OCI-LY1 (cell line): Measurements from ENCODE around the gene SPECC1L.

Experiments used
- H2AFZ ChIP-seq: fragments of 200-600 bp; sonication (generic), shearing (Covaris generic); 2 replicates; pipeline ENCODE4 v1.6.0; 2014; ENCODE audit warnings: antibody characterized with exemption, mild to moderate bottlenecking, low read length
- H3F3A ChIP-seq: fragments of 200-600 bp; sonication (generic), shearing (Covaris generic); 2 replicates; pipeline ENCODE4 v1.6.0; 2014; ENCODE audit warnings: mild to moderate bottlenecking, antibody characterized with exemption, low read length, moderate library complexity; ENCODE audit not compliant: insufficient read depth
- H3K27ac ChIP-seq: fragments of 200-600 bp; sonication (generic); 2 replicates; pipeline ENCODE4 v1.5.1; 2014; ENCODE audit warnings: low read length, mixed run types, mild to moderate bottlenecking, low read depth; ENCODE audit not compliant: poor library complexity, severe bottlenecking
- H3K27me3 ChIP-seq: fragments of 200-600 bp; sonication (generic); 2 replicates; pipeline ENCODE4 v1.6.0; 2014; ENCODE audit warnings: antibody characterized with exemption, mild to moderate bottlenecking, low read length, moderate library complexity; ENCODE audit not compliant: insufficient read depth
- H3K36me3 ChIP-seq: fragments of 200-600 bp; sonication (generic); 2 replicates; pipeline ENCODE4 v1.6.1; 2014; ENCODE audit warnings: mild to moderate bottlenecking, antibody characterized with exemption, low read length, moderate library complexity, mixed read lengths; ENCODE audit not compliant: insufficient read depth
- H3K4me1 ChIP-seq: fragments of 200-600 bp; sonication (generic); 2 replicates; pipeline ENCODE4 v1.5.1; 2014; ENCODE audit warnings: mild to moderate bottlenecking, low read length, moderate library complexity; ENCODE audit not compliant: insufficient read depth, severe bottlenecking
- H3K4me2 ChIP-seq: fragments of 200-600 bp; sonication (generic), shearing (Covaris generic); 2 replicates; pipeline ENCODE4 v1.6.1; 2014; ENCODE audit warnings: low read length
- H3K4me3 ChIP-seq: fragments of 200-600 bp; sonication (generic); 2 replicates; pipeline ENCODE4 v1.5.1; 2014; ENCODE audit warnings: low read length, low read depth, mild to moderate bottlenecking, mixed read lengths; ENCODE audit not compliant: poor library complexity, severe bottlenecking
- H3K79me2 ChIP-seq: fragments of 200-600 bp; shearing (Covaris generic); 2 replicates; pipeline ENCODE4 v1.6.1; 2016; ENCODE audit warnings: mixed run types, low read length, mixed read lengths; ENCODE audit not compliant: insufficient read depth
- H3K9ac ChIP-seq: fragments of 200-600 bp; sonication (generic), shearing (Covaris generic); 2 replicates; pipeline ENCODE4 v1.6.1; 2014; ENCODE audit warnings: mild to moderate bottlenecking, low read length, mixed read lengths
- H3K9me2 ChIP-seq: fragments of 200-600 bp; sonication (generic), shearing (Covaris generic); 2 replicates; pipeline ENCODE4 v1.6.1; 2014; ENCODE audit warnings: low read depth, mild to moderate bottlenecking, low read length, mixed read lengths
- H3K9me3 ChIP-seq: fragments of 200-600 bp; shearing (Covaris generic); 2 replicates; pipeline ENCODE4 v1.6.1; 2014; ENCODE audit warnings: low read length, mixed read lengths
- H4K20me1 ChIP-seq: fragments of 200-600 bp; sonication (generic), shearing (Covaris generic); 2 replicates; pipeline ENCODE4 v1.6.0; 2016; ENCODE audit warnings: mild to moderate bottlenecking, low read length; ENCODE audit not compliant: insufficient read depth
- CTCF ChIP-seq: fragments of 200-600 bp; sonication (generic), shearing (Covaris generic); IDR thresholded peaks from 2 replicates; pipeline ENCODE4 v1.5.1; 2017; ENCODE audit warnings: mild to moderate bottlenecking, antibody characterized with exemption, low read length, moderate library complexity, mixed read lengths
- EZH2 ChIP-seq: fragments of 200-600 bp; sonication (generic), shearing (Covaris generic); IDR thresholded peaks from 2 replicates; pipeline ENCODE4 v1.8.0; 2017; ENCODE audit warnings: borderline replicate concordance, mixed run types, mild to moderate bottlenecking, antibody characterized with exemption, low read length, moderate library complexity, mixed read lengths

SPECC1L gene

GRCh38 chr22:24413736-24414385 lies 143.2 kb downstream of the SPECC1L start:
- Histone ChIP-seq H3K9ac (no peak overlapping the region), H3K27ac (no peak overlapping the region), H3K4me3 (no peak overlapping the region), H3K27me3 (no peaks in the 10 kb centered on the region), H3K9me2 (no peaks in the 10 kb centered on the region), H4K20me1 (no peaks in the 10 kb centered on the region), H3F3A (no peaks in the 10 kb centered on the region), H3K9me3 (no peaks in the 10 kb centered on the region), H3K36me3 (peaks cover 61% of the 10 kb centered on the region), H3K4me1 (no peaks in the 10 kb centered on the region), H3K4me2 (no peak overlapping the region), H3K79me2 (no peaks in the 10 kb centered on the region), H2AFZ (no peak overlapping the region)
- TF ChIP-seq EZH2 = no peak
- no peak for TF ChIP-seq CTCF

GRCh38 chr22:24414523-24414922 lies 143.9 kb downstream of the SPECC1L start:
- Histone ChIP-seq H3F3A (no peaks in the 10 kb centered on the region), H2AFZ (no peak overlapping the region), H3K27me3 (no peaks in the 10 kb centered on the region), H3K9me3 (no peaks in the 10 kb centered on the region), H3K79me2 (no peaks in the 10 kb centered on the region), H3K4me2 (no peak overlapping the region), H4K20me1 (no peaks in the 10 kb centered on the region), H3K27ac (no peak overlapping the region), H3K4me3 (no peak overlapping the region), H3K9ac (no peak overlapping the region), H3K4me1 (no peaks in the 10 kb centered on the region), H3K36me3 (peaks cover 61% of the 10 kb centered on the region), H3K9me2 (no peaks in the 10 kb centered on the region)
- no peak for TF ChIP-seq CTCF
- TF ChIP-seq EZH2 = no peak

GRCh38 chr22:24414984-24415945 lies 144.6 kb downstream of the SPECC1L start:
- TF ChIP-seq EZH2 = no peak
- TF ChIP-seq CTCF = no peak

More at GRCh38 chr22:24414984-24415945, 144.6 kb downstream of the SPECC1L start:
- H3K27me3 ChIP-seq = no peaks in the 10 kb centered on the region
- no peak overlapping the region for H3K4me2 ChIP-seq
- H3K9ac ChIP-seq = no peak overlapping the region
- H3K36me3 ChIP-seq = peaks cover 61% of the 10 kb centered on the region
- H3F3A ChIP-seq = no peaks in the 10 kb centered on the region
- no peaks in the 10 kb centered on the region for H3K9me3 ChIP-seq
- H3K4me3 ChIP-seq = no peak overlapping the region
- no peaks in the 10 kb centered on the region for H4K20me1 ChIP-seq
- H3K4me1 ChIP-seq = no peaks in the 10 kb centered on the region
- H3K9me2 ChIP-seq = no peaks in the 10 kb centered on the region
- no peak overlapping the region for H3K27ac ChIP-seq
- H3K79me2 ChIP-seq = no peaks in the 10 kb centered on the region
- H2AFZ ChIP-seq = no peak overlapping the region
